Stimulated activated naive CD4-positive, alpha-beta T cell (primary cell): ENCODE results near the gene GPRIN2.

Experiments
- DNase-seq, 6 experiments: peaks; one replicate each; lab custom pipeline; 2025; lab: John Stamatoyannopoulos, UW

The GPRIN2 gene

GRCh38 chr10:46549171-46550075 lies 7.0 kb downstream of the GPRIN2 start:
- DNase-seq: no peak

- DNase-seq: no peak
Observed at GRCh38 chr10:46548498-46549090, 7.9 kb downstream of the GPRIN2 start.

- no peak for DNase-seq
Observed at GRCh38 chr10:46547541-46548497, 8.6 kb downstream of the GPRIN2 start.

- no peak for DNase-seq
Observed at GRCh38 chr10:46546591-46547540, 9.6 kb downstream of the GPRIN2 start.

- no peak for DNase-seq
Observed at GRCh38 chr10:46545861-46546590, 10.4 kb downstream of the GPRIN2 start.

GRCh38 chr10:46544989-46545791 lies 11.3 kb downstream of the GPRIN2 start:
- DNase-seq: no peak

GRCh38 chr10:46543466-46544377 lies 12.7 kb downstream of the GPRIN2 start:
- DNase-seq: no peak

GRCh38 chr10:46542567-46543465 lies 13.6 kb downstream of the GPRIN2 start:
- no peak for DNase-seq

GRCh38 chr10:46541735-46542566 lies 14.5 kb downstream of the GPRIN2 start:
- DNase-seq: no peak

- no peak for DNase-seq
Observed at GRCh38 chr10:46541017-46541661, 15.3 kb downstream of the GPRIN2 start.

GRCh38 chr10:46540412-46541016 lies 15.9 kb downstream of the GPRIN2 start:
- no peak for DNase-seq

- no peak for DNase-seq
Observed at GRCh38 chr10:46539596-46540411, 16.7 kb downstream of the GPRIN2 start.

- DNase-seq: no peak
Observed at GRCh38 chr10:46538717-46539426, 17.6 kb downstream of the GPRIN2 start.

- no peak for DNase-seq
Observed at GRCh38 chr10:46538155-46538554, 18.3 kb downstream of the GPRIN2 start.
